ENCODE data around the gene PEG3. TPM values are rescaled to one million over a fixed set of nuclear protein-coding genes. Genes with fewer than 3 reads are reported as not detected.

The PEG3 gene
- total and polyA plus RNA-seq, 2 of the 4 experiments (the other 2 are of a cell fraction): not detected

DNA sequence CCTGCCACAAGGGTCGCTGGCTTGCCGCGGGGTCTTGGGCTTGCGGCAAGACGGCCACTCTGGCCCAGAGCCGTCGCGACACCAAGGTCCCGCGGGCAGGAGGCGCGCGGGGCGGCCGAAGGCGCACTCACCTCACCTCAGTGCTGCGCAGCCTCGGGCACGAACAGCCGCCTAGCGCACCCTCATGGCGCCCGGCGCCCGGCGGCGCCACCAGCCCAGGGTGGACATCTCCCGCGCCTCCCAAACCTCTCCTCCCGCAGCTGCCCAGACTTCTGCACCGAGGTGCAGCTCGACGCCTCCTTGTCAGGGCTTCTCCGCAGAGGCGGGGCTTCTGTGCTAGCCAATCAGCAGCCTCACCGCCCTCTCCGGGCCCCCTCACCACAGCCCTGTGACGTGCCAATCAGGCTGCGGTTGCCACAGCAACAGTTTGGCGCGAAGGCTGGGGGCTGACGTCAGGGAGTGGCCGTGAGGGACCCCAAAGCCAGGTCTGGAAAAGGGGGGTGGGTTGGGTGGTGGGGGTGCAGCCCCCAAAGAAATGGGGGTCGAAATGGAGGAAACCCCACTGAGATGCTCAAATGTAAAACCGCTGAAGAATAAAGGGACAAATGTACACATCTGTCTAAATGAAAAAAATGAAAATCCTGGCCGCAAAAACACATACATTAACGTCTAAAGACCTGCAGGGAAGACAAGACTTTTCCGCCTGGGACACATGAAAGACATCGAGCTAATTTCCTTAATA is at the start of gene PEG3, which contains the start of gene ZIM2 (continued):
- TF ChIP-seq, protein P1, sequence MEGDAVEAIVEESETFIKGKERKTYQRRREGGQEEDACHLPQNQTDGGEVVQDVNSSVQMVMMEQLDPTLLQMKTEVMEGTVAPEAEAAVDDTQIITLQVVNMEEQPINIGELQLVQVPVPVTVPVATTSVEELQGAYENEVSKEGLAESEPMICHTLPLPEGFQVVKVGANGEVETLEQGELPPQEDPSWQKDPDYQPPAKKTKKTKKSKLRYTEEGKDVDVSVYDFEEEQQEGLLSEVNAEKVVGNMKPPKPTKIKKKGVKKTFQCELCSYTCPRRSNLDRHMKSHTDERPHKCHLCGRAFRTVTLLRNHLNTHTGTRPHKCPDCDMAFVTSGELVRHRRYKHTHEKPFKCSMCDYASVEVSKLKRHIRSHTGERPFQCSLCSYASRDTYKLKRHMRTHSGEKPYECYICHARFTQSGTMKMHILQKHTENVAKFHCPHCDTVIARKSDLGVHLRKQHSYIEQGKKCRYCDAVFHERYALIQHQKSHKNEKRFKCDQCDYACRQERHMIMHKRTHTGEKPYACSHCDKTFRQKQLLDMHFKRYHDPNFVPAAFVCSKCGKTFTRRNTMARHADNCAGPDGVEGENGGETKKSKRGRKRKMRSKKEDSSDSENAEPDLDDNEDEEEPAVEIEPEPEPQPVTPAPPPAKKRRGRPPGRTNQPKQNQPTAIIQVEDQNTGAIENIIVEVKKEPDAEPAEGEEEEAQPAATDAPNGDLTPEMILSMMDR (conservative IDR thresholded peaks at IDR 0.05; ENCODE audit: low read depth, low read length): no peak
- no peak for TF ChIP-seq FOS (IDR thresholded peaks at IDR 0.05; ENCODE audit: low read depth, low read length)

Measured in IMR-90 (cell line).